HepG2 (cell line): ENCODE data around the gene VWA7. TPM values are rescaled to one million over a fixed set of nuclear protein-coding genes. Genes with fewer than 3 reads are reported as not detected.

ENCODE experiments used
- ELF4 ChIP-seq: sonication (generic); formaldehyde crosslinking; IDR thresholded peaks from 2 replicates; pipeline ENCODE4 v1.5.0; 2020; ENCODE audit warnings: missing genetic modification reagents, mild to moderate bottlenecking, moderate library complexity, borderline replicate concordance
- RAD21 ChIP-seq: fragments of 450-650 bp; formaldehyde crosslinking; IDR thresholded peaks from 2 replicates; pipeline ENCODE4 v1.5.0; 2020; ENCODE audit warnings: mild to moderate bottlenecking
- SMC3 ChIP-seq: IDR thresholded peaks from 2 replicates; pipeline ENCODE4 v1.6.1; 2011; ENCODE audit warnings: low read length, improper control_type of control experiment
- SOX5 ChIP-seq: IDR thresholded peaks from 2 replicates; pipeline ENCODE4 v1.6.1; 2016; ENCODE audit warnings: borderline replicate concordance
- ZMYM3 ChIP-seq: sonication (generic); formaldehyde crosslinking; IDR thresholded peaks from 2 replicates; pipeline ENCODE4 v1.5.1; 2020; ENCODE audit warnings: mild to moderate bottlenecking, missing genetic modification reagents
- ZNF256 ChIP-seq: sonication (generic); formaldehyde crosslinking; conservative IDR thresholded peaks from 2 replicates; pipeline ENCODE4 v1.4.0; 2020; ENCODE audit warnings: missing genetic modification reagents
- ZNF317 ChIP-seq: sonication (generic); formaldehyde crosslinking; IDR thresholded peaks from 2 replicates; pipeline ENCODE4 v1.5.0; 2020; ENCODE audit warnings: mild to moderate bottlenecking, missing genetic modification reagents
- ZNF430 ChIP-seq: sonication (generic); formaldehyde crosslinking; IDR thresholded peaks from 2 replicates; pipeline ENCODE4 v1.9.0; 2021; ENCODE audit warnings: mild to moderate bottlenecking, missing genetic modification reagents
- ZNF570 ChIP-seq: sonication (generic); formaldehyde crosslinking; IDR thresholded peaks from 2 replicates; pipeline ENCODE4 v1.4.0; 2020; ENCODE audit warnings: mild to moderate bottlenecking, missing genetic modification reagents, borderline replicate concordance
- ZNF841 ChIP-seq: sonication (generic); formaldehyde crosslinking; IDR thresholded peaks from 2 replicates; pipeline ENCODE4 v1.8.1; 2023; ENCODE audit warnings: missing genetic modification reagents, borderline replicate concordance
- polyA plus RNA-seq, 8 experiments: library from polyadenylated mRNA; depleted of rRNA in 3 of 8; stranded (reverse) in 7 of 8; unstranded in 1 of 8; fragments of >200 nt; fragmentation: Illumina TruSeq in 4 of 8; extraction: Trizol in 4 of 8; gene quantifications; 2 replicates each; pipeline versions ENCODE4 v1.2.1 to v1.2.3, GENCODE V29; 2011 to 2016; ENCODE audit warnings: low read depth in 4 of 8, missing spikeins in 1 of 8, mixed read lengths in 1 of 8; ENCODE audit not compliant: insufficient read depth in 1 of 8
- total RNA-seq, 5 experiments: library from RNA; depleted of rRNA; stranded (reverse); fragments of >200 nt; fragmentation: Illumina TruSeq; extraction: Trizol; gene quantifications; 2 replicates each; pipeline ENCODE4 v1.2.3, GENCODE V29; 2016; ENCODE audit warnings: low read depth in 1 of 5
- TF ChIP-seq, protein P1 (sequence below): sonication (generic); formaldehyde crosslinking; conservative IDR thresholded peaks from 2 replicates; pipeline ENCODE4 v1.4.0; 2020; ENCODE audit warnings: missing genetic modification reagents
- TF ChIP-seq, protein P2 (sequence below): sonication (generic); formaldehyde crosslinking; IDR thresholded peaks from 2 replicates; pipeline ENCODE4 v1.4.0; 2020; ENCODE audit warnings: missing genetic modification reagents
- TF ChIP-seq, protein P3 (sequence below): IDR thresholded peaks from 2 replicates; pipeline ENCODE4 v1.6.1; 2018; ENCODE audit warnings: missing genetic modification reagents

VWA7 gene
- total and polyA plus RNA-seq, 2 of the 13 experiments (the other 11 are each of a cell fraction or from before 2014, with no cell fraction given), result 0.86 to 3.3 TPM

DNA sequence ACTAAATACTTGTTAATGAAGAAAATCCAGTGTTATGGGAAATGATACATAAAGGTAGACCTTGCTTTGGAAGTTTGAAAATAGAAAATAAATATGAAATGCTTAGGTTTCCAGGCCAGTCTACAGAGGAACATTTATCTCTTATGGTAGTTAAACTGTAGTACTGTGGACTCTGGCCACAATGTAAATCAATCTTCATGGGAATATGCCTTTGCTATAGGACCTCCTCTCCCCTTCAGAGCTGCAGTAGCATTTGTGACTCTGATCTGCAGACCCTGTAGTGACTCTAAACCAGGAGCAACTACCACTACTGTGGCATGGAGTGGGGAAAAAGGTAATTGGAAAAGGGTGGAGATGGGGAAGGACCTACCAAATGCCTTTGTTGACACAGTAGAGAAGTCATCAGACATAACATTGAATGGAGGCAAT is 42.8 kb upstream of the VWA7 start (continued):
- TF ChIP-seq, protein P1, sequence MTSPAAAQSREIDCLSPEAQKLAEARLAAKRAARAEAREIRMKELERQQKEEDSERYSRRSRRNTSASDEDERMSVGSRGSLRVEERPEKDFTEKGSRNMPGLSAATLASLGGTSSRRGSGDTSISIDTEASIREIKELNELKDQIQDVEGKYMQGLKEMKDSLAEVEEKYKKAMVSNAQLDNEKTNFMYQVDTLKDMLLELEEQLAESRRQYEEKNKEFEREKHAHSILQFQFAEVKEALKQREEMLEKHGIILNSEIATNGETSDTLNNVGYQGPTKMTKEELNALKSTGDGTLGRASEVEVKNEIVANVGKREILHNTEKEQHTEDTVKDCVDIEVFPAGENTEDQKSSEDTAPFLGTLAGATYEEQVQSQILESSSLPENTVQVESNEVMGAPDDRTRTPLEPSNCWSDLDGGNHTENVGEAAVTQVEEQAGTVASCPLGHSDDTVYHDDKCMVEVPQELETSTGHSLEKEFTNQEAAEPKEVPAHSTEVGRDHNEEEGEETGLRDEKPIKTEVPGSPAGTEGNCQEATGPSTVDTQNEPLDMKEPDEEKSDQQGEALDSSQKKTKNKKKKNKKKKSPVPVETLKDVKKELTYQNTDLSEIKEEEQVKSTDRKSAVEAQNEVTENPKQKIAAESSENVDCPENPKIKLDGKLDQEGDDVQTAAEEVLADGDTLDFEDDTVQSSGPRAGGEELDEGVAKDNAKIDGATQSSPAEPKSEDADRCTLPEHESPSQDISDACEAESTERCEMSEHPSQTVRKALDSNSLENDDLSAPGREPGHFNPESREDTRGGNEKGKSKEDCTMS, result no peak
- no peak for TF ChIP-seq ZNF256 (CRISPR knock-in tag)
- TF ChIP-seq, protein P2, sequence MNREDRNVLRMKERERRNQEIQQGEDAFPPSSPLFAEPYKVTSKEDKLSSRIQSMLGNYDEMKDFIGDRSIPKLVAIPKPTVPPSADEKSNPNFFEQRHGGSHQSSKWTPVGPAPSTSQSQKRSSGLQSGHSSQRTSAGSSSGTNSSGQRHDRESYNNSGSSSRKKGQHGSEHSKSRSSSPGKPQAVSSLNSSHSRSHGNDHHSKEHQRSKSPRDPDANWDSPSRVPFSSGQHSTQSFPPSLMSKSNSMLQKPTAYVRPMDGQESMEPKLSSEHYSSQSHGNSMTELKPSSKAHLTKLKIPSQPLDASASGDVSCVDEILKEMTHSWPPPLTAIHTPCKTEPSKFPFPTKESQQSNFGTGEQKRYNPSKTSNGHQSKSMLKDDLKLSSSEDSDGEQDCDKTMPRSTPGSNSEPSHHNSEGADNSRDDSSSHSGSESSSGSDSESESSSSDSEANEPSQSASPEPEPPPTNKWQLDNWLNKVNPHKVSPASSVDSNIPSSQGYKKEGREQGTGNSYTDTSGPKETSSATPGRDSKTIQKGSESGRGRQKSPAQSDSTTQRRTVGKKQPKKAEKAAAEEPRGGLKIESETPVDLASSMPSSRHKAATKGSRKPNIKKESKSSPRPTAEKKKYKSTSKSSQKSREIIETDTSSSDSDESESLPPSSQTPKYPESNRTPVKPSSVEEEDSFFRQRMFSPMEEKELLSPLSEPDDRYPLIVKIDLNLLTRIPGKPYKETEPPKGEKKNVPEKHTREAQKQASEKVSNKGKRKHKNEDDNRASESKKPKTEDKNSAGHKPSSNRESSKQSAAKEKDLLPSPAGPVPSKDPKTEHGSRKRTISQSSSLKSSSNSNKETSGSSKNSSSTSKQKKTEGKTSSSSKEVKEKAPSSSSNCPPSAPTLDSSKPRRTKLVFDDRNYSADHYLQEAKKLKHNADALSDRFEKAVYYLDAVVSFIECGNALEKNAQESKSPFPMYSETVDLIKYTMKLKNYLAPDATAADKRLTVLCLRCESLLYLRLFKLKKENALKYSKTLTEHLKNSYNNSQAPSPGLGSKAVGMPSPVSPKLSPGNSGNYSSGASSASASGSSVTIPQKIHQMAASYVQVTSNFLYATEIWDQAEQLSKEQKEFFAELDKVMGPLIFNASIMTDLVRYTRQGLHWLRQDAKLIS (CRISPR knock-in tag), result no peak
- TF ChIP-seq ELF4, result no peak
- TF ChIP-seq ZNF430 (CRISPR knock-in tag), result peak; percentile 52; the same call in 1 of the 2 replicates
- TF ChIP-seq, protein P3, sequence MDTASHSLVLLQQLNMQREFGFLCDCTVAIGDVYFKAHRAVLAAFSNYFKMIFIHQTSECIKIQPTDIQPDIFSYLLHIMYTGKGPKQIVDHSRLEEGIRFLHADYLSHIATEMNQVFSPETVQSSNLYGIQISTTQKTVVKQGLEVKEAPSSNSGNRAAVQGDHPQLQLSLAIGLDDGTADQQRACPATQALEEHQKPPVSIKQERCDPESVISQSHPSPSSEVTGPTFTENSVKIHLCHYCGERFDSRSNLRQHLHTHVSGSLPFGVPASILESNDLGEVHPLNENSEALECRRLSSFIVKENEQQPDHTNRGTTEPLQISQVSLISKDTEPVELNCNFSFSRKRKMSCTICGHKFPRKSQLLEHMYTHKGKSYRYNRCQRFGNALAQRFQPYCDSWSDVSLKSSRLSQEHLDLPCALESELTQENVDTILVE (CRISPR knock-in tag), result no peak
- no peak for TF ChIP-seq ZMYM3 (CRISPR knock-in tag)
- TF ChIP-seq ZNF570 (CRISPR knock-in tag), result no peak
- no peak for TF ChIP-seq RAD21
- TF ChIP-seq SMC3, result no peak
- TF ChIP-seq ZNF841 (CRISPR knock-in tag), result no peak
- TF ChIP-seq SOX5 (CRISPR knock-in tag), result peak; percentile 5; the same call in 1 of the 2 replicates
- 0 out of 2 replicates have a peak, but pooled peaks have one; percentile 34 for TF ChIP-seq ZNF317
